IMR-90 (cell line): ENCODE data around the gene MDM4. TPM values are rescaled to one million over a fixed set of nuclear protein-coding genes. Genes with fewer than 3 reads are reported as not detected.

Source experiments
- ATAC-seq: fragments of 200-7000 bp; cut with Tn5 transposase; 2 replicates; pipeline ENCODE4 v1.9.1; 2020; ENCODE audit warnings: low read depth, mild to moderate bottlenecking, moderate library complexity
- BruUV-seq: library from RNA; stranded (reverse); fragments of 400-500 nt; replicated peaks from 2 replicates; lab custom pipeline; 2021; lab: Mats Ljungman, UMichigan
- CTCF ChIA-PET: fragments of 300-600 bp; formaldehyde crosslinking; extraction: SDS; loops from one replicate; lab custom pipeline; 2021; ENCODE audit warnings: antibody characterized with exemption; lab: Yijun Ruan, JAX
- POLR2A ChIA-PET: fragments of 300-600 bp; sonication (Branson Sonifier 250); formaldehyde crosslinking; loops from one replicate; lab custom pipeline; 2022; ENCODE audit warnings: antibody characterized with exemption; ENCODE audit not compliant: unreplicated experiment; lab: Charles Lee
- DNase-seq: peaks from one replicate; pipeline ENCODE4 v3.0.0; 2013
- H2AFZ ChIP-seq: replicated peaks from 2 replicates; pipeline ENCODE3; 2013; ENCODE audit warnings: low read length, mild to moderate bottlenecking; ENCODE audit not compliant: poor library complexity
- H2AK5ac ChIP-seq: 2 replicates; pipeline ENCODE4 v1.6.1; 2013; ENCODE audit warnings: low read depth, low read length, inconsistent platforms
- H2AK9ac ChIP-seq: replicated peaks from 2 replicates; pipeline ENCODE3; 2013; ENCODE audit warnings: mild to moderate bottlenecking, low read depth, low read length, moderate library complexity; ENCODE audit not compliant: poor library complexity
- H2BK120ac ChIP-seq: 2 replicates; pipeline ENCODE4 v1.6.1; 2013; ENCODE audit warnings: low read depth, low read length, inconsistent platforms
- H2BK15ac ChIP-seq: 3 replicates; pipeline ENCODE4 v1.6.1; 2013; ENCODE audit warnings: low read depth, low read length, inconsistent platforms
- H2BK20ac ChIP-seq: 2 replicates; pipeline ENCODE4 v1.6.1; 2013; ENCODE audit warnings: low read depth, mild to moderate bottlenecking, inconsistent platforms, low read length, moderate library complexity
- H2BK5ac ChIP-seq: 2 replicates; pipeline ENCODE4 v1.6.1; 2013; ENCODE audit warnings: mild to moderate bottlenecking, low read depth, low read length, inconsistent platforms; ENCODE audit not compliant: poor library complexity, severe bottlenecking
- H3K14ac ChIP-seq: replicated peaks from 2 replicates; pipeline ENCODE4 v1.6.1; 2013; ENCODE audit warnings: low read depth, low read length, inconsistent platforms
- H3K18ac ChIP-seq: 2 replicates; pipeline ENCODE4 v1.6.1; 2013; ENCODE audit warnings: low read depth, low read length, control low read depth
- H3K23ac ChIP-seq: 2 replicates; pipeline ENCODE4 v1.6.1; 2013; ENCODE audit warnings: low read depth, low read length, inconsistent platforms
- H3K27ac ChIP-seq: 2 replicates; pipeline ENCODE4 v1.5.1; 2013; ENCODE audit warnings: mild to moderate bottlenecking, control low read depth, low read length; ENCODE audit not compliant: insufficient read depth
- H3K27me3 ChIP-seq: 2 replicates; pipeline ENCODE4 v1.6.1; 2013; ENCODE audit warnings: low read length; ENCODE audit not compliant: control insufficient read depth, insufficient read depth
- H3K36me3 ChIP-seq: 2 replicates; pipeline ENCODE4 v1.6.1; 2013; ENCODE audit warnings: low read length, mixed read lengths; ENCODE audit not compliant: control insufficient read depth, insufficient read depth
- H3K4ac ChIP-seq: 2 replicates; pipeline ENCODE4 v1.6.1; 2013; ENCODE audit warnings: low read depth, low read length, inconsistent platforms
- H3K4me1 ChIP-seq: 2 replicates; pipeline ENCODE4 v1.6.1; 2013; ENCODE audit warnings: low read length, mixed read lengths; ENCODE audit not compliant: control insufficient read depth, insufficient read depth
- H3K4me2 ChIP-seq: 2 replicates; pipeline ENCODE4 v1.6.1; 2013; ENCODE audit warnings: low read depth, mild to moderate bottlenecking, control low read depth, low read length, moderate library complexity
- H3K4me3 ChIP-seq: 2 replicates; pipeline ENCODE4 v1.5.1; 2013; ENCODE audit warnings: low read depth, mild to moderate bottlenecking, control low read depth, low read length, moderate library complexity; ENCODE audit not compliant: insufficient read depth
- H3K56ac ChIP-seq: 2 replicates; pipeline ENCODE4 v1.6.1; 2013; ENCODE audit warnings: low read length, inconsistent platforms; ENCODE audit not compliant: insufficient read depth; ENCODE audit errors: extremely low read depth
- H3K79me1 ChIP-seq, 2 experiments: 2 replicates each; pipeline ENCODE4 v1.6.1; 2013; ENCODE audit warnings: low read length in 2 of 2, inconsistent platforms in 1 of 2, low read depth in 1 of 2
- H3K9ac ChIP-seq: 2 replicates; pipeline ENCODE4 v1.6.1; 2013; ENCODE audit warnings: low read depth, low read length, control low read depth
- H3K9me1 ChIP-seq: 2 replicates; pipeline ENCODE4 v1.6.1; 2013; ENCODE audit warnings: low read length, inconsistent platforms; ENCODE audit not compliant: insufficient read depth
- H3K9me3 ChIP-seq: 2 replicates; pipeline ENCODE4 v1.6.1; 2013; ENCODE audit warnings: low read length; ENCODE audit not compliant: control insufficient read depth, insufficient read depth
- H4K20me1 ChIP-seq: 2 replicates; pipeline ENCODE4 v1.6.1; 2013; ENCODE audit warnings: low read length, inconsistent platforms; ENCODE audit not compliant: insufficient read depth
- H4K5ac ChIP-seq: 2 replicates; pipeline ENCODE4 v1.6.1; 2013; ENCODE audit warnings: mild to moderate bottlenecking, low read depth, low read length, control low read depth
- H4K8ac ChIP-seq, 2 experiments: 2 replicates each; pipeline ENCODE4 v1.6.1; 2013; ENCODE audit warnings: low read depth in 2 of 2, low read length in 2 of 2, control low read depth in 1 of 2, inconsistent platforms in 1 of 2
- H4K91ac ChIP-seq: 2 replicates; pipeline ENCODE4 v1.6.1; 2013; ENCODE audit warnings: low read depth, low read length, inconsistent platforms; ENCODE audit not compliant: insufficient read depth
- BHLHE40 ChIP-seq: fragments of 150-350 bp; IDR thresholded peaks from 2 replicates; pipeline ENCODE4 v1.6.1; 2016; ENCODE audit warnings: mild to moderate bottlenecking, low read depth, low read length
- CEBPB ChIP-seq: IDR thresholded peaks from 2 replicates; pipeline ENCODE4 v1.6.1; 2012; ENCODE audit warnings: low read depth, low read length, improper control_type of control experiment
- CHD1 ChIP-seq: IDR thresholded peaks from 2 replicates; pipeline ENCODE4 v1.6.1; 2012; ENCODE audit warnings: low read depth, low read length, improper control_type of control experiment
- CTCF ChIP-seq: conservative IDR thresholded peaks from 2 replicates; pipeline ENCODE4 v1.5.1; 2012; ENCODE audit warnings: mild to moderate bottlenecking, low read depth, low read length, improper control_type of control experiment
- ELK1 ChIP-seq: fragments of 150-350 bp; IDR thresholded peaks from 2 replicates; pipeline ENCODE4 v1.6.1; 2016; ENCODE audit warnings: low read depth, mild to moderate bottlenecking, low read length, moderate library complexity, borderline replicate concordance
- FOS ChIP-seq: fragments of 150-350 bp; IDR thresholded peaks from 2 replicates; pipeline ENCODE4 v1.6.1; 2016; ENCODE audit warnings: low read depth, low read length
- MAZ ChIP-seq: IDR thresholded peaks from 2 replicates; pipeline ENCODE4 v1.6.1; 2012; ENCODE audit warnings: low read depth, mild to moderate bottlenecking, low read length, improper control_type of control experiment, moderate library complexity, borderline replicate concordance
- MXI1 ChIP-seq: IDR thresholded peaks from 2 replicates; pipeline ENCODE4 v1.6.1; 2012; ENCODE audit warnings: low read depth, mild to moderate bottlenecking, low read length, moderate library complexity, borderline replicate concordance
- NFE2L2 ChIP-seq: fragments of 150-350 bp; IDR thresholded peaks from 2 replicates; pipeline ENCODE4 v1.6.1; 2016; ENCODE audit warnings: low read depth, mild to moderate bottlenecking, low read length
- POLR2A ChIP-seq: IDR thresholded peaks from 2 replicates; pipeline ENCODE4 v1.6.1; 2012; ENCODE audit warnings: mild to moderate bottlenecking, low read depth, low read length
- RAD21 ChIP-seq: IDR thresholded peaks from 2 replicates; pipeline ENCODE4 v1.6.1; 2012; ENCODE audit warnings: low read length, improper control_type of control experiment
- RCOR1 ChIP-seq: IDR thresholded peaks from 2 replicates; pipeline ENCODE4 v1.6.1; 2012; ENCODE audit warnings: mild to moderate bottlenecking, low read length, improper control_type of control experiment; ENCODE audit not compliant: insufficient replicate concordance
- SMC3 ChIP-seq: fragments of 150-350 bp; IDR thresholded peaks from 2 replicates; pipeline ENCODE4 v1.6.1; 2016; ENCODE audit warnings: low read depth, mild to moderate bottlenecking, antibody characterized with exemption, low read length, moderate library complexity
- USF2 ChIP-seq: fragments of 150-350 bp; IDR thresholded peaks from 2 replicates; pipeline ENCODE4 v1.6.1; 2017; ENCODE audit warnings: mild to moderate bottlenecking, antibody characterized with exemption, low read length, low read depth
- WGBS, 2 experiments: methylation state at CpG; one replicate each; pipeline versions ENCODE4 v1.1.5 to v1.1.7; 2013; ENCODE audit warnings: missing lambda C conversion rate in 2 of 2; ENCODE audit not compliant: insufficient read length in 1 of 2; ENCODE audit errors: extremely low coverage in 2 of 2; 5-methylcytosine and 5-hydroxymethylcytosine counted together
- dilution Hi-C: fragments of 300-500 bp; cut with HindIII; formaldehyde crosslinking; loops from one replicate; pipeline ENCODE4 v1.14.3; 2018; ENCODE audit warnings: low sequenced_read_pairs; ENCODE audit not compliant: unreplicated experiment
- in situ Hi-C: fragments of 300-500 bp; cut with MboI; formaldehyde crosslinking; loops from 3 replicates; pipeline ENCODE4 v1.14.3; 2019; ENCODE audit warnings: low sequenced_read_pairs, inconsistent platforms, mixed read lengths
- intact Hi-C: fragments of 100-400 bp; cut with micrococcal nuclease; formaldehyde crosslinking; loops from 2 replicates; pipeline ENCODE4 v1.10.0; 2022
- polyA plus RNA-seq, 3 experiments: library from polyadenylated mRNA; depleted of rRNA; stranded (reverse); fragments of >200 nt; gene quantifications; 2 replicates each; pipeline ENCODE4 v1.2.3, GENCODE V29; 2012; ENCODE audit warnings: low replicate concordance in 1 of 3
- total RNA-seq: library from RNA; depleted of rRNA; stranded (reverse); fragments of >200 nt; gene quantifications from 2 replicates; pipeline ENCODE4 v1.2.3, GENCODE V29; 2012

The MDM4 gene
- total and polyA plus RNA-seq, 2 of the 4 experiments (the other 2 are of a cell fraction) = 7.4 to 20.1 TPM

- Histone ChIP-seq H2BK15ac (no peak overlapping the region), H3K9me1 (0 out of 2 replicates have a peak, but pooled peaks cover 3% of the 10 kb centered on the region), H3K14ac (no peak overlapping the region; the same call in 1 of the 2 replicates), H4K8ac (0 out of 4 replicates have a peak overlapping the region, but pooled peaks of 1 of the 2 experiments have one; percentile 24), H4K5ac (no peak overlapping the region), H4K91ac (no peak overlapping the region), H3K9me3 (no peaks in the 10 kb centered on the region), H3K23ac (peak overlapping the region; percentile 34), H3K4me3 (peak overlapping the region; percentile 64), H3K9ac (peak overlapping the region; percentile 45; the same call in 1 of the 2 replicates), H3K56ac (no peak overlapping the region), H3K4ac (no peak overlapping the region; the same call in 1 of the 2 replicates), H2BK120ac (no peak overlapping the region), H3K27me3 (peaks cover 2% of the 10 kb centered on the region; the same call in 1 of the 2 replicates), H3K4me1 (no peaks in the 10 kb centered on the region), H4K20me1 (peaks cover 3% of the 10 kb centered on the region; the same call in 1 of the 2 replicates), H2BK5ac (no peak overlapping the region), H2AK5ac (no peak overlapping the region), H3K4me2 (peak overlapping the region; percentile 7), H3K79me1 (no peaks in the 10 kb centered on the region), H2AK9ac (no peak overlapping the region), H2AFZ (peak overlapping the region; percentile 57), H3K36me3 (no peaks in the 10 kb centered on the region), H3K27ac (peak overlapping the region; percentile 38), H2BK20ac (no peak overlapping the region), H3K18ac (no peak overlapping the region)
- ChIA-PET POLR2A (no interaction called here), CTCF (interaction anchor here (0.6 to 2.7 kb wide), 4 partner anchors 28 to 301 kb away, joined by 3 to 9 read pairs (median 6); no protein-coding TSS in a partner anchor)
- ATAC-seq (no peak), DNase-seq (no peak)
- no CpG with 5 or more reads among the region's 4 CpGs for WGBS, 2 experiments
- no TSS peak for BruUV-seq
- TF ChIP-seq CTCF (no peak), CHD1 (no peak), NFE2L2 (no peak), POLR2A (no peak), FOS (no peak), CEBPB (no peak), MAZ (no peak), USF2 (no peak), BHLHE40 (no peak), ELK1 (no peak), SMC3 (no peak), RCOR1 (no peak), MXI1 (no peak), RAD21 (no peak)
- intact Hi-C loops = loop anchor here (2.0 kb wide), 1 partner anchor 301 kb away; no protein-coding TSS in a partner anchor
- dilution Hi-C loops = no loop called here
- in situ Hi-C loops = no loop called here
Measured at GRCh38 chr1:204505674-204506200, 10.5 kb upstream of the MDM4 start.
